GM21825 (cell line): ENCODE results near the gene RASA3.

Experiments
- ATAC-seq: cut with Tn5 transposase; IDR thresholded peaks from one replicate; pipeline ENCODE4 v1.9.1; 2021; ENCODE audit warnings: mild to moderate bottlenecking, moderate library complexity; ENCODE audit not compliant: unreplicated experiment

RASA3 gene

GRCh38 chr13:113964251-113964995, 168.0 kb downstream of the RASA3 start:
- no peak for ATAC-seq

DNA sequence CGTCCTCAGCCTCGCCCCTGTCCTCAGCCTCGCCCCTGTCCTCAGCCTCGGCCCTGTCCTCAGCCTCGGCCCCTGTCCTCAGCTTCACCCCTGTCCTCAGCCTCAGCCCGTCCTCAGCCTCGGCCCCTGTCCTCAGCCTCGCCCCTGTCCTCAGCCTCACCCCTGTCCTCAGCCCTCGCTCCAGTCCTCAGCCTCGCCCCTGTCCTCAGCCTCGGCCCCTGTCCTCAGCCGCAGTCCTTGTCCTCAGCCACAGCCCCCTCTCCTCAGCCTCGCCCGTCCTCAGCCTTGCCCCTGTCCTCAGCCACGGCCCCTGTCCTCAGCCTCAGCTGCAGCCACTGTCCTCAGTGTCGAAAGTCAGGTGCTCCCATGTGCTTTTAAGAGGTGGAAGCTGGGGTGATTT, 169.0 kb downstream of the RASA3 start:
- ATAC-seq = no peak

GRCh38 chr13:113962975-113963374, 169.4 kb downstream of the RASA3 start:
- no peak for ATAC-seq

GRCh38 chr13:113962386-113962785, 170.0 kb downstream of the RASA3 start:
- ATAC-seq = no peak

DNA sequence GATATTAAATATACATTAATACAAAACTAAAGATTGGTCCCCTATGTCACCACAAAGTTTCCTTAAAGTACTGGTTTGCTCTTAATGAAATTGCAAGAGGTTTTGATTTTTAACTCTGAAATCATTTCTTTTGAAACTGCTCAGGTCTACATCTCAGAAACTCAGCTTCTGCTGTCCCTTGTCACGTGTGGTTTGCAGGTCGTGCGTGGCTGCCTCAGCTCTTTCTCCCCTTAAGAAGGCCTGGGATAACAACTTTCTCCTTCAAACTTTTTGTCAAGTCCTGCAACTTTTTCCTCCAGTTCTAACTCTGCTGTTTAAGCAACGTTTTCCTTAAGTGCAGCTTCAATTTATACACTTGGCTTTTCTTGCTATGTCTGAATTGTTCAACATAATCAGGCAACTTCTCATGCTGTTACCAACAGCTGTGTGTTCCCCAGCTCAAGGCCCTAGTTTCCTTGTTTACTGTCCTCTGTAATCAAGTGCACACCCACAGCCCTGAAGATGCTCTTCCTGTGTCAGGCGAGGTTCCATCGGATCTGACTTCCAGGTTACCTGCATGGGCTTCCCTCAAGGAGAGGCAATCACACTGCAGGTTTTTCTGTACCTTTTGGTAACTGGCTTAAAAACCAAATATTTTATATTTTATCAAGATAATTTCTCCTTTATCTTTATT, 172.0 kb downstream of the RASA3 start:
- ATAC-seq = no peak

GRCh38 chr13:113959198-113959597, 173.2 kb downstream of the RASA3 start:
- ATAC-seq = no peak

GRCh38 chr13:113958373-113958772, 174.1 kb downstream of the RASA3 start:
- ATAC-seq = no peak

- no peak for ATAC-seq
Measured at GRCh38 chr13:113956571-113956970, 175.9 kb downstream of the RASA3 start.

DNA sequence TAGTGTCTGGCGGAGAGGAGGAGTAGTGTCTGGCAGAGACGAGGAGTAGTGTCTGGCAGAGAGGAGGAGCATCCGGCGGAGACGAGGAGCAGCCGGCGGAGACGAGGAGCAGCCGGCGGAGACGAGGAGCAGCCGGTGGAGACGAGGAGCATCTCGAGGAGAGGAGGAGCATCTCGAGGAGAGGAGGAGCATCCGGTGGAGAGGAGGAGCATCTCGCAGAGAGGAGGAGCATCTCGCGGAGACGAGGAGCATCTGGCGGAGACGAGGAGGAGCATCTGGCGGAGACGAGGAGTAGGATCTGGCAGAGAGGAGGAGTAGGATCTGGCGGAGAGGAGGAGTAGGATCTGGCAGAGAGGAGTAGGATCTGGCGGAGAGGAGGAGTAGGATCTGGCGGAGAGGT, 176.7 kb downstream of the RASA3 start:
- no peak for ATAC-seq

DNA sequence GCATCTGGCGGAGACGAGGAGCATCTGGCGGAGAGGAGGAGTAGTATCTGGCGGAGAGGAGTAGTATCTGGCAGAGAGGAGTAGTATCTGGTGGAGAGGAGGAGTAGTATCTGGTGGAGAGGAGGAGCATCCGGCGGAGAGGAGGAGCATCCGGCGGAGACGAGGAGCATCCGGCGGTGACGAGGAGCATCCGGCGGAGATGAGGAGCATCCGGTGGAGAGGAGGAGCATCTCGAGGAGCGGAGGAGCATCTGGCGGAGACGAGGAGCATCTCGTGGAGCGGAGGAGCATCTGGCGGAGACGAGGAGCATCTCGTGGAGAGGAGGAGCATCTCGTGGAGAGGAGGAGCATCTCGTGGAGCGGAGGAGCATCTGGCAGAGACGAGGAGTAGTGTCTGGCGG, 177.2 kb downstream of the RASA3 start:
- ATAC-seq = no peak

GRCh38 chr13:113954046-113954835, 178.2 kb downstream of the RASA3 start:
- ATAC-seq = no peak

DNA sequence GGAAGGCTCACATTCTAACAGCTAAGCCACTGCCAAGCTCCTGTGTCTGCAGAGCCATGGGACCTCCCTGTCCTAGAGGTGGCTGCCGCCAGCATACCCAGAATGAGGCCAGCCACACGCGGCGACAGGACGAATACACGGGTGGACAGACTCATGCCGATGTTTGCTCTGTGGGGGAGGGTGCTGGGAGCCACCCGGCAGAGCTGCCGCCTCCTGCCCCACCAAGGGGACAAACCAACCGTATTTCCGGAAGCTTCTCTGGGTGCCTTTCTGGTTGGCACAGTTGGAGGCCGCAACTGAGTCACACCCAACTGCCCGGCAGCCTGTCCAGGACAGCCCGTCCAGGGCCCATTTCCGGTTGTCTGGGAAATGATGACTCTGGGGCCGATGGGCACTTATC, 178.9 kb downstream of the RASA3 start:
- ATAC-seq = no peak

- ATAC-seq = no peak
Measured at GRCh38 chr13:113952983-113953520, 179.4 kb downstream of the RASA3 start.

GRCh38 chr13:113952151-113952982, 180.1 kb downstream of the RASA3 start:
- no peak for ATAC-seq

DNA sequence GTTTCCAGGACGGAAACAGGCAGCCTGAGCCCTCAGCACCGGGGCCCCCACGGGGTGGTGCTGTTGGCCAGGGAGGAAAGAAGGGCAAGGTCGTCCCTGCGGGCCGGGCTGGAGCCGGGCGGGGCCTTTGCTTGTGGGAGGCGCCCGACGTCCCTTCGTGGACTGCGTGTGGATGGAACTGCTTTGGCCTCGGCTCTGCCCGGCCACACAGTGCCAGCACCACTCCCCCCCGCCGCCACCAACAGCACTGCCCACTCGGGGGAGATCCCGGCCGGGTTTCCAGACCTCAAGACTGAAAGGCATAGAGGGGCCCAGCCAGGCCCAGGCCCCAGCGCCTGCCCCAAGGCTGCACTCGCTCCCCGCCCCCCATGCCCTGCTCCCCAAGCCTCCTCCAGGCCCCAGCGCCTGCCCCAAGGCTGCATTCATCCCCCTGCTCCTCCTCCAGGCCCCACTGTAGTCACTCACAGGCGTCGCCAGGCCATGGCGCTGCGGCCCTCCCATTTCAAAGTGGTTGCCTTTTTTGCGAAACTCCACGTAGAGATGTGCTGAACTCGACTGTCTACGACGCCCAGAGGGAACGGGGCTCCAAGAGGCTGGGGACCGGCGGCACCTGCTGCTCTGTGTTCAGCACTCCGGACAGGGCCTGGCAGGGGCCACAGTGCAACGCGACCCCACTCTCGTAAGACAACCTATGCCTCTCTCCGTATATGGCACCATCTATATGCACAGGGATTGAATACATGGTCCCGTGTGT, 181.0 kb downstream of the RASA3 start:
- peak; percentile 70 for ATAC-seq

DNA sequence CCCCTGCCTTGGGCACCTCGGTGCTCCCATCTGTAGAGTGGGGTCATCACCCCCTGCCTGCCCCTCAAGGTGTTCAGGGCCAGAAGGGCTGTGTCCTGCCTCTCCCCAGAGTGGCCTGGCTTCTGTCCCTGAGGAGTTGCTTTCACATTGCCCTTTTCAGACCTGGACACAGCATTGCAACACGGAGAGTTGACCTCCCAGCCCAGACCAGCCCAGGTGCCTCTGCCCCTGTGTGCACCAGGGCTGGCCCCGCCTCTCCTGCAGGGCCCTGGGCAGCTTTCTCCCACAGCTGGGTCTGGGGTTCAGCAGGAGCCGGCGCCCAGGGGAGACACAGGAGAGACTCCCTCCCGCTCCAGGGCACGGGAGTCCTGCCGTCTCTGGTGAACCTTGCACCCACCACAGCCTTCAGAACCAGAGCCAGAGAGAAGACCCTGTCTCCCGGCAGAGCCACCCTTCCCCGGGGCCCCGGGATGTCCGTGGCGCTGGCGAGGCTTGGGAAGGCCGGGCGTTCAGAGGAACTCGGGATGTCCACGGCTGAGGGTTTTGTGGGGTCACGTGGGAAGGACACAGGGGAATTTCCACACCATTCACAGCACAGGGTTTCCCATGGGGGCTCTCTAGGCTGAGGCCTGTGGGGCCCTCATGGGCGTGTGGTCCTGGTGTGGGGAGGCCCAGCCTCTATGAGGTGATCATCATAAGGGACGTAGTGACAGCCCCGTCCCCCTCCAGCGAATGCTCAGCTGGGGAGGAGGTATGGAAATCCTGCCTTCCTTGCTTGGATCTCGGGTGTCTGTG, 181.8 kb downstream of the RASA3 start:
- no peak for ATAC-seq

- ATAC-seq = no peak
Measured at GRCh38 chr13:113949546-113949945, 182.9 kb downstream of the RASA3 start.

DNA sequence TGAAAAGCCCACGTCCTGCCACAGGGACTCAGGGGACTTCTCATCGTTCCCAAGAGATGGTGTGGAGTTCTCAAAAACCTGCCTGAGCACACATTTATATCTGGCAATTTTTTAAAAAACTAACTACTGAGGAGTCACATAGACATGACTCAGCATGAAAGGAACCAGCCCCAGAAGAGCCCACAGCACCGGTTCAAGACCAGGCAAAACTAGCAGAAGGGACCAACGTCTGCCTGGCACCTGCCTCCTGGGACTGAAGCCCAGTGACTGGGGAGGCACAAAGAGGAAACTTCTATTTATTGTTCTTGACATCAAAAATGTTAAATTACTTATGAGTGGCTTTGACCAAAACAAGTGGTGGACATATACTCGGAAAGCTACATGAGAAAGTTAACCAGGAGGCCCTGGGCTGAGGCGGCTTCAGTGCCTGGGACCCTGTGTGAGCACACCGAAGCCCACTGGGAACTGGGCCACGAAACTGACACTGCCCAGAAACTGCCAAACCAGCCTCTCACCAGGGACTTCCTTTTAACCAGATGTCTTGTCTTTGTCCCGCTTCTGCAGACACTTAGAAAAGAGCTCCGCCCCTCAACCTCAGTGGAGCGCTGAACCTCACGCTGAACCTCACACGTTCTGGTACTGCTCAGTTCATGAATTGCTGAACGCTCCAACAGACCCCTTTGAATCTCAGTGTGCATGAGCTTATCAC, 184.2 kb downstream of the RASA3 start:
- ATAC-seq = no peak
